Suppressor macrophage treated with lipopolysaccharide for 4 hours (primary cell): ENCODE measurements around the gene BSPH1.
"Not testable (repeated sequence)": the region's sequence is repeated elsewhere in the genome, so short reads cannot be mapped to it uniquely, and the experiment has no call there.

Experiments
- DNase-seq: peaks from one replicate; pipeline ENCODE4 v3.0.0-alpha.2; 2020

BSPH1 gene

GRCh38 chr19:47992070-47992469 is at the start of gene BSPH1:
BSPH1 (minus strand) TSS chr19:47992170; CDS start chr19:47992081, 89 bp downstream.
- DNase-seq, result no peak

GRCh38 chr19:48036765-48037164 is 44.8 kb upstream of the BSPH1 start:
- no peak for DNase-seq

GRCh38 chr19:48033604-48034003 is 41.6 kb upstream of the BSPH1 start:
- no peak for DNase-seq

- DNase-seq, result no peak
These were observed 38.1 kb upstream of the BSPH1 start for GRCh38 chr19:48030073-48030472.

GRCh38 chr19:48029431-48029830 is 37.5 kb upstream of the BSPH1 start:
- no peak for DNase-seq

- DNase-seq, result no peak
These were observed 33.5 kb upstream of the BSPH1 start for GRCh38 chr19:48025480-48025879.

- DNase-seq, result no peak
These were observed 31.5 kb upstream of the BSPH1 start for GRCh38 chr19:48023518-48023917.

GRCh38 chr19:48023011-48023410 is 31.0 kb upstream of the BSPH1 start:
- DNase-seq, result no peak

- DNase-seq, result peak; percentile 33
These were observed 28.7 kb upstream of the BSPH1 start for GRCh38 chr19:48020686-48021085.

- peak; percentile 0 for DNase-seq
These were observed 19.2 kb upstream of the BSPH1 start for GRCh38 chr19:48010932-48011758.

- DNase-seq, result no peak
These were observed 14.8 kb upstream of the BSPH1 start for GRCh38 chr19:48006762-48007161.

- DNase-seq, result no peak
These were observed 12.3 kb upstream of the BSPH1 start for GRCh38 chr19:48004236-48004635.

- no peak for DNase-seq
These were observed 8.9 kb upstream of the BSPH1 start for GRCh38 chr19:48000846-48001245.

GRCh38 chr19:47998800-47999199 is 6.8 kb upstream of the BSPH1 start:
- DNase-seq, result no peak

GRCh38 chr19:47996230-47996727 is 4.3 kb upstream of the BSPH1 start:
- no peak for DNase-seq

GRCh38 chr19:47994209-47994802 is 2.3 kb upstream of the BSPH1 start, which contains the start of gene ELSPBP1:
ELSPBP1 (plus strand) TSS chr19:47994632; CDS start chr19:48008668, 14,036 bp downstream.
- DNase-seq, result no peak

GRCh38 chr19:47991191-47991808 is 670 bp downstream of the BSPH1 start:
- DNase-seq, result no peak

GRCh38 chr19:47973529-47973928 is 18.4 kb downstream of the BSPH1 start:
- DNase-seq, result no peak

GRCh38 chr19:47955936-47956335 is 36.0 kb downstream of the BSPH1 start:
- not testable (repeated sequence) for DNase-seq

GRCh38 chr19:47952132-47952531 is 39.8 kb downstream of the BSPH1 start:
- not testable (repeated sequence) for DNase-seq

- DNase-seq, result not testable (repeated sequence)
These were observed 42.0 kb downstream of the BSPH1 start for GRCh38 chr19:47949852-47950521.

- not testable (repeated sequence) for DNase-seq
These were observed 63.4 kb downstream of the BSPH1 start for GRCh38 chr19:47928581-47928980.

- not testable (repeated sequence) for DNase-seq
These were observed 71.9 kb downstream of the BSPH1 start for GRCh38 chr19:47920107-47920506.
